Peyer's patch (tissue), 4 donors: ENCODE data around the gene MYH13.

Source experiments
- CTCF ChIP-seq, 6 experiments: fragments of 450-650 bp in 4 of 6; fragments of 200-600 bp in 2 of 6; sonication (generic) in 1 of 6; IDR thresholded peaks; one replicate each; pipeline ENCODE4 v1.5.1; 2017 to 2019; ENCODE audit warnings: antibody characterized with exemption in 6 of 6, mild to moderate bottlenecking in 3 of 6, moderate library complexity in 1 of 6
- POLR2A ChIP-seq, 2 donors: fragments of 450-650 bp; IDR thresholded peaks; one replicate each; pipeline ENCODE4 v1.5.1; 2017; ENCODE audit warnings: antibody characterized with exemption in 2 of 2, mild to moderate bottlenecking in 2 of 2, moderate library complexity in 2 of 2

GRCh38 chr17:10285896-10286295 lies 86.9 kb downstream of the MYH13 start:
- TF ChIP-seq POLR2A (IDR thresholded peaks at IDR 0.05) (no peak), CTCF (IDR thresholded peaks at IDR 0.05) (no peak)
